ENCODE measurements around the gene ASXL2.

Gene ASXL2

GRCh38 chr2:25684577-25685473, 193.5 kb downstream of the ASXL2 start:
- no peak for FAIRE-seq

All from endometrium (tissue), 2 donors.